ENCODE measurements around the gene SLITRK5.

The SLITRK5 gene, protein sequence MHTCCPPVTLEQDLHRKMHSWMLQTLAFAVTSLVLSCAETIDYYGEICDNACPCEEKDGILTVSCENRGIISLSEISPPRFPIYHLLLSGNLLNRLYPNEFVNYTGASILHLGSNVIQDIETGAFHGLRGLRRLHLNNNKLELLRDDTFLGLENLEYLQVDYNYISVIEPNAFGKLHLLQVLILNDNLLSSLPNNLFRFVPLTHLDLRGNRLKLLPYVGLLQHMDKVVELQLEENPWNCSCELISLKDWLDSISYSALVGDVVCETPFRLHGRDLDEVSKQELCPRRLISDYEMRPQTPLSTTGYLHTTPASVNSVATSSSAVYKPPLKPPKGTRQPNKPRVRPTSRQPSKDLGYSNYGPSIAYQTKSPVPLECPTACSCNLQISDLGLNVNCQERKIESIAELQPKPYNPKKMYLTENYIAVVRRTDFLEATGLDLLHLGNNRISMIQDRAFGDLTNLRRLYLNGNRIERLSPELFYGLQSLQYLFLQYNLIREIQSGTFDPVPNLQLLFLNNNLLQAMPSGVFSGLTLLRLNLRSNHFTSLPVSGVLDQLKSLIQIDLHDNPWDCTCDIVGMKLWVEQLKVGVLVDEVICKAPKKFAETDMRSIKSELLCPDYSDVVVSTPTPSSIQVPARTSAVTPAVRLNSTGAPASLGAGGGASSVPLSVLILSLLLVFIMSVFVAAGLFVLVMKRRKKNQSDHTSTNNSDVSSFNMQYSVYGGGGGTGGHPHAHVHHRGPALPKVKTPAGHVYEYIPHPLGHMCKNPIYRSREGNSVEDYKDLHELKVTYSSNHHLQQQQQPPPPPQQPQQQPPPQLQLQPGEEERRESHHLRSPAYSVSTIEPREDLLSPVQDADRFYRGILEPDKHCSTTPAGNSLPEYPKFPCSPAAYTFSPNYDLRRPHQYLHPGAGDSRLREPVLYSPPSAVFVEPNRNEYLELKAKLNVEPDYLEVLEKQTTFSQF

GRCh38 chr13:87671031-87671752 lies at the start of gene SLITRK5:
TSS of gene SLITRK5 (plus strand) at chr13:87671371. CDS start at chr13:87675389, 4,018 bp downstream.
- no peaks in the 10 kb centered on the region for H3K27me3 ChIP-seq (ENCODE audit: low read length)
- H3K27ac ChIP-seq (ENCODE audit: low read depth, low read length): no peak within 1 kb of the TSS
- H3K4me3 ChIP-seq (ENCODE audit: insufficient read depth, low read length, poor library complexity, severe bottlenecking): no peak within 1 kb of the TSS
- H3K9me2 ChIP-seq (replicated peaks; ENCODE audit: insufficient read depth, low read length): no peaks in the 10 kb centered on the region
- no peaks in the 10 kb centered on the region for H4K20me1 ChIP-seq (ENCODE audit: low read depth, low read length)
- H3K79me2 ChIP-seq (ENCODE audit: insufficient read depth, low read length): no peaks in the 10 kb centered on the region
- no peak within 1 kb of the TSS for H2AFZ ChIP-seq (ENCODE audit: low read depth, low read length, severe bottlenecking)
- no peaks in the 10 kb centered on the region for H3F3A ChIP-seq (ENCODE audit: insufficient read depth)
- TF ChIP-seq EZH2phosphoT487 (conservative IDR thresholded peaks at IDR 0.05; ENCODE audit: low read length): no peak
- TF ChIP-seq, protein P1, sequence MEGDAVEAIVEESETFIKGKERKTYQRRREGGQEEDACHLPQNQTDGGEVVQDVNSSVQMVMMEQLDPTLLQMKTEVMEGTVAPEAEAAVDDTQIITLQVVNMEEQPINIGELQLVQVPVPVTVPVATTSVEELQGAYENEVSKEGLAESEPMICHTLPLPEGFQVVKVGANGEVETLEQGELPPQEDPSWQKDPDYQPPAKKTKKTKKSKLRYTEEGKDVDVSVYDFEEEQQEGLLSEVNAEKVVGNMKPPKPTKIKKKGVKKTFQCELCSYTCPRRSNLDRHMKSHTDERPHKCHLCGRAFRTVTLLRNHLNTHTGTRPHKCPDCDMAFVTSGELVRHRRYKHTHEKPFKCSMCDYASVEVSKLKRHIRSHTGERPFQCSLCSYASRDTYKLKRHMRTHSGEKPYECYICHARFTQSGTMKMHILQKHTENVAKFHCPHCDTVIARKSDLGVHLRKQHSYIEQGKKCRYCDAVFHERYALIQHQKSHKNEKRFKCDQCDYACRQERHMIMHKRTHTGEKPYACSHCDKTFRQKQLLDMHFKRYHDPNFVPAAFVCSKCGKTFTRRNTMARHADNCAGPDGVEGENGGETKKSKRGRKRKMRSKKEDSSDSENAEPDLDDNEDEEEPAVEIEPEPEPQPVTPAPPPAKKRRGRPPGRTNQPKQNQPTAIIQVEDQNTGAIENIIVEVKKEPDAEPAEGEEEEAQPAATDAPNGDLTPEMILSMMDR (IDR thresholded peaks at IDR 0.05; ENCODE audit: insufficient read depth, low read length, poor library complexity, severe bottlenecking): no peak
- H3K36me3 ChIP-seq (ENCODE audit: low read length): no peaks in the 10 kb centered on the region
- H3K9me3 ChIP-seq (ENCODE audit: insufficient read depth, low read length): no peaks in the 10 kb centered on the region
- H3K4me2 ChIP-seq (ENCODE audit: low read depth, low read length, poor library complexity, severe bottlenecking): no peak within 1 kb of the TSS
- no peak within 1 kb of the TSS for H3K9ac ChIP-seq (ENCODE audit: low read length)

DNA sequence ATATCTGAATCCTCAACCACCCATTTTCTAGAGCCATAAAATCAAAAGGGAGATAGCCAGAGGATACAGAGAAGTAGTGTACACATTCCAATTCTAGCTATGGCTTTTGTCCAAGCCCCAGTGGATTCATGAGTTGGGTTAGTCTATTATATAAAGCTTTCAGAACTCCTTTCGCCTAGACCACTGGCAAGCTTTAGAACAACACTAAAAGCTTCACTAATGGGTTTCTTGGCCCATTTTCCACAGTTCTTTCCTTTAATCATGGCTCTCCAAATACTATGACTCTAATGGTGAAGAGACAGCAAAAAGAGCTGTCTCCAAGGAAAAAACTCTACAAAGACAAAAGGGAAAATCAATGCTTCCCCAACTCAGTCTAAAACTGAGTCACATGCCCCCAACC lies 48.2 kb upstream of the SLITRK5 start:
- H3K9me3 ChIP-seq (ENCODE audit: insufficient read depth, low read length): no peaks in the 10 kb centered on the region
- no peaks in the 10 kb centered on the region for H3K36me3 ChIP-seq (ENCODE audit: low read length)
- TF ChIP-seq EZH2phosphoT487 (conservative IDR thresholded peaks at IDR 0.05; ENCODE audit: low read length): no peak
- TF ChIP-seq, protein P1 (IDR thresholded peaks at IDR 0.05; ENCODE audit: insufficient read depth, low read length, poor library complexity, severe bottlenecking): no peak
- no peak overlapping the region for H3K4me3 ChIP-seq (ENCODE audit: insufficient read depth, low read length, poor library complexity, severe bottlenecking)
- H3K9me2 ChIP-seq (replicated peaks; ENCODE audit: insufficient read depth, low read length): no peaks in the 10 kb centered on the region
- no peak overlapping the region for H3K27ac ChIP-seq (ENCODE audit: low read depth, low read length)
- no peak overlapping the region for H3K4me2 ChIP-seq (ENCODE audit: low read depth, low read length, poor library complexity, severe bottlenecking)
- H3K79me2 ChIP-seq (ENCODE audit: insufficient read depth, low read length): no peaks in the 10 kb centered on the region
- no peaks in the 10 kb centered on the region for H3F3A ChIP-seq (ENCODE audit: insufficient read depth)
- no peak overlapping the region for H3K9ac ChIP-seq (ENCODE audit: low read length)
- no peaks in the 10 kb centered on the region for H3K27me3 ChIP-seq (ENCODE audit: low read length)
- no peak overlapping the region for H2AFZ ChIP-seq (ENCODE audit: low read depth, low read length, severe bottlenecking)
- H4K20me1 ChIP-seq (ENCODE audit: low read depth, low read length): no peaks in the 10 kb centered on the region

DNA sequence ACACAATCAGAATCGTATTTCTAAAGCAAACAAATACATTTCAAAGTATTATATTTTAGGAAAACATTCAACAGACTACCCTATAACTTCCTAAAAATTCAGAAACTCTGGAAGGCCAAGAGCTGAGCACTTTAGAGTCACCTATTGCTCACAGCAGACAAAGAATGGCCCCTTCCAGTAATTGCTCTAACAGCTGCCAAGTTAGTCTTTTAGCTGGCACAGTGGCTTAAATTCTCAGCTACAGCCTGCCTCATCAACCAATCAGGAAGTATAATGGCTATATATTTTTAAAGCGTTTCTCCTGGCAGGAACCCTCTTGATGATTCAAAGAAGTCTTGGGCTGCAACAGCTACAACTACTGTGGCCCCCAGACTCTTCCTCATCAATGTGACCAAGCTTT lies 14.9 kb upstream of the SLITRK5 start:
- no peak overlapping the region for H2AFZ ChIP-seq (ENCODE audit: low read depth, low read length, severe bottlenecking)
- H3K4me3 ChIP-seq (ENCODE audit: insufficient read depth, low read length, poor library complexity, severe bottlenecking): no peak overlapping the region
- no peaks in the 10 kb centered on the region for H3K9me3 ChIP-seq (ENCODE audit: insufficient read depth, low read length)
- H3K36me3 ChIP-seq (ENCODE audit: low read length): no peaks in the 10 kb centered on the region
- H3K9ac ChIP-seq (ENCODE audit: low read length): no peak overlapping the region
- H3K9me2 ChIP-seq (replicated peaks; ENCODE audit: insufficient read depth, low read length): no peaks in the 10 kb centered on the region
- no peaks in the 10 kb centered on the region for H3K79me2 ChIP-seq (ENCODE audit: insufficient read depth, low read length)
- no peak overlapping the region for H3K27ac ChIP-seq (ENCODE audit: low read depth, low read length)
- H3F3A ChIP-seq (ENCODE audit: insufficient read depth): no peaks in the 10 kb centered on the region
- H3K4me2 ChIP-seq (ENCODE audit: low read depth, low read length, poor library complexity, severe bottlenecking): no peak overlapping the region
- H3K27me3 ChIP-seq (ENCODE audit: low read length): no peaks in the 10 kb centered on the region
- TF ChIP-seq, protein P1 (IDR thresholded peaks at IDR 0.05; ENCODE audit: insufficient read depth, low read length, poor library complexity, severe bottlenecking): no peak
- TF ChIP-seq EZH2phosphoT487 (conservative IDR thresholded peaks at IDR 0.05; ENCODE audit: low read length): no peak
- no peaks in the 10 kb centered on the region for H4K20me1 ChIP-seq (ENCODE audit: low read depth, low read length)

Data from SU-DHL-6 (cell line).